Activated CD8-positive, alpha-beta memory T cell treated with anti-CD3 and anti-CD28 coated beads for 4 hours (primary cell): Measurements from ENCODE around the gene SDF2.
"Not testable (repeated sequence)": the region's sequence is repeated elsewhere in the genome, so short reads cannot be mapped to it uniquely, and the experiment has no call there.

Experiments
- DNase-seq, 2 donors: peaks; one replicate each; pipeline ENCODE4 v3.0.0-alpha.2; 2020; ENCODE audit warnings: low read depth in 2 of 2

Gene SDF2

GRCh38 chr17:28626818-28627217, 34.9 kb downstream of the SDF2 start:
- DNase-seq: no peak

- DNase-seq: no peak
Observed at GRCh38 chr17:28624148-28624547, 37.6 kb downstream of the SDF2 start.

- DNase-seq: no peak
Observed at GRCh38 chr17:28623696-28624095, 38.0 kb downstream of the SDF2 start.

GRCh38 chr17:28622186-28622585, 39.5 kb downstream of the SDF2 start:
- no peak for DNase-seq

GRCh38 chr17:28620010-28620409, 41.7 kb downstream of the SDF2 start:
- no peak for DNase-seq

GRCh38 chr17:28618464-28618863, 43.2 kb downstream of the SDF2 start:
- no peak for DNase-seq

- DNase-seq: no peak
Observed at GRCh38 chr17:28616281-28616680, 45.4 kb downstream of the SDF2 start.

- DNase-seq: no peak
Observed at GRCh38 chr17:28615260-28615940, 46.3 kb downstream of the SDF2 start.

GRCh38 chr17:28613931-28614381, 47.8 kb downstream of the SDF2 start, which contains the start of gene RSKR:
TSS of gene RSKR (minus strand) at chr17:28614185. CDS start at chr17:28614161, 24 bp downstream.
- DNase-seq: no peak

GRCh38 chr17:28612936-28613872, 48.5 kb downstream of the SDF2 start:
- no peak for DNase-seq

- DNase-seq: no peak
Observed at GRCh38 chr17:28612531-28612930, 49.2 kb downstream of the SDF2 start.

- no peak for DNase-seq
Observed at GRCh38 chr17:28610376-28610775, 51.3 kb downstream of the SDF2 start.

GRCh38 chr17:28604031-28604430, 57.7 kb downstream of the SDF2 start:
- not testable (repeated sequence) for DNase-seq

- DNase-seq: peak; percentile 38 to 56
Observed at GRCh38 chr17:28599311-28600184, 62.2 kb downstream of the SDF2 start.

- peak; percentile 85 to 87 for DNase-seq
Observed at GRCh38 chr17:28598799-28599310, 62.9 kb downstream of the SDF2 start, which contains the start of gene SPAG5. TSS of gene SPAG5 (minus strand) at chr17:28599025. CDS start at chr17:28598946, 79 bp downstream.

GRCh38 chr17:28598389-28598788, 63.3 kb downstream of the SDF2 start:
- no peak for DNase-seq
